HG03565 (cell line): ENCODE data around the gene RFC2.
"Not testable (repeated sequence)": the region's sequence is repeated elsewhere in the genome, so short reads cannot be mapped to it uniquely, and the experiment has no call there.

ENCODE experiments used
- ATAC-seq: cut with Tn5 transposase; IDR thresholded peaks from one replicate; pipeline ENCODE4 v1.9.1; 2021; ENCODE audit warnings: mild to moderate bottlenecking, moderate library complexity; ENCODE audit not compliant: unreplicated experiment

The RFC2 gene

GRCh38 chr7:74283858-74284447 is 29.8 kb upstream of the RFC2 start:
- ATAC-seq, result no peak

GRCh38 chr7:74282748-74283459 is 28.7 kb upstream of the RFC2 start:
- no peak for ATAC-seq

- ATAC-seq, result no peak
These were observed 26.8 kb upstream of the RFC2 start for GRCh38 chr7:74280985-74281384.

- no peak for ATAC-seq
These were observed 23.4 kb upstream of the RFC2 start for GRCh38 chr7:74277636-74278035.

GRCh38 chr7:74275401-74275881 is 21.2 kb upstream of the RFC2 start:
- no peak for ATAC-seq

GRCh38 chr7:74272305-74273038 is 18.3 kb upstream of the RFC2 start:
- ATAC-seq, result peak; percentile 62

GRCh38 chr7:74271742-74272141 is 17.5 kb upstream of the RFC2 start:
- ATAC-seq, result no peak

GRCh38 chr7:74269757-74270277 is 15.6 kb upstream of the RFC2 start:
- no peak for ATAC-seq

GRCh38 chr7:74267756-74268565 is 13.8 kb upstream of the RFC2 start:
- ATAC-seq, result no peak

- ATAC-seq, result no peak
These were observed 12.2 kb upstream of the RFC2 start for GRCh38 chr7:74266191-74266963.

- no peak for ATAC-seq
These were observed 9.4 kb upstream of the RFC2 start for GRCh38 chr7:74263399-74264120.

- ATAC-seq, result no peak
These were observed 8.6 kb upstream of the RFC2 start for GRCh38 chr7:74262639-74263398.

- ATAC-seq, result no peak
These were observed 4.4 kb upstream of the RFC2 start for GRCh38 chr7:74258639-74259038.

GRCh38 chr7:74256491-74257408 is 2.6 kb upstream of the RFC2 start:
- no peak for ATAC-seq

- not testable (repeated sequence) for ATAC-seq
These were observed 1.3 kb upstream of the RFC2 start for GRCh38 chr7:74255461-74255860.

- ATAC-seq, result no peak
These were observed 720 bp upstream of the RFC2 start for GRCh38 chr7:74254858-74255379.

- ATAC-seq, result no peak
These were observed 417 bp downstream of the RFC2 start for GRCh38 chr7:74253835-74254128.

GRCh38 chr7:74253331-74253730 is 868 bp downstream of the RFC2 start:
- ATAC-seq, result no peak
